CD4-positive, alpha-beta T cell treated with Interleukin-12 subunit alpha and Interleukin-12 subunit beta, for 1 hour (primary cell): ENCODE results near the gene FCRL5.

Source experiments
- DNase-seq: peaks from one replicate; pipeline ENCODE4 v3.0.0-alpha.2; 2020

Gene FCRL5

GRCh38 chr1:157523774-157524493 lies 28.4 kb downstream of the FCRL5 start:
- no peak for DNase-seq

GRCh38 chr1:157521056-157521455 lies 31.3 kb downstream of the FCRL5 start:
- no peak for DNase-seq

- no peak for DNase-seq
Measured at GRCh38 chr1:157520386-157520935, 31.9 kb downstream of the FCRL5 start.

GRCh38 chr1:157519451-157519850 lies 32.9 kb downstream of the FCRL5 start:
- no peak for DNase-seq

- peak; percentile 1 for DNase-seq
Measured at GRCh38 chr1:157517016-157517415, 35.3 kb downstream of the FCRL5 start.

- DNase-seq: no peak
Measured at GRCh38 chr1:157515709-157516108, 36.6 kb downstream of the FCRL5 start.

- DNase-seq: no peak
Measured at GRCh38 chr1:157515141-157515540, 37.2 kb downstream of the FCRL5 start.

GRCh38 chr1:157512036-157512969 lies 40.0 kb downstream of the FCRL5 start:
- DNase-seq: no peak

- no peak for DNase-seq
Measured at GRCh38 chr1:157509546-157510232, 42.6 kb downstream of the FCRL5 start.

GRCh38 chr1:157505481-157506272 lies 46.6 kb downstream of the FCRL5 start:
- DNase-seq: peak; percentile 15

GRCh38 chr1:157504646-157505045 lies 47.7 kb downstream of the FCRL5 start:
- DNase-seq: no peak

GRCh38 chr1:157499521-157499920 lies 52.8 kb downstream of the FCRL5 start:
- DNase-seq: no peak

GRCh38 chr1:157498736-157499090 lies 53.6 kb downstream of the FCRL5 start:
- no peak for DNase-seq

GRCh38 chr1:157497987-157498735 lies 54.2 kb downstream of the FCRL5 start:
- DNase-seq: no peak

GRCh38 chr1:157497284-157497683 lies 55.0 kb downstream of the FCRL5 start:
- DNase-seq: no peak

GRCh38 chr1:157496121-157496526 lies 56.2 kb downstream of the FCRL5 start:
- peak; percentile 46 for DNase-seq

- DNase-seq: no peak
Measured at GRCh38 chr1:157495285-157495684, 57.0 kb downstream of the FCRL5 start.

- no peak for DNase-seq
Measured at GRCh38 chr1:157494093-157494492, 58.2 kb downstream of the FCRL5 start.

GRCh38 chr1:157490467-157491165 lies 61.7 kb downstream of the FCRL5 start:
- DNase-seq: peak; percentile 34

GRCh38 chr1:157488156-157488555 lies 64.2 kb downstream of the FCRL5 start:
- DNase-seq: no peak

GRCh38 chr1:157487504-157487903 lies 64.8 kb downstream of the FCRL5 start:
- no peak for DNase-seq
